ENCODE data around the gene RBM38. TPM values are rescaled to one million over a fixed set of nuclear protein-coding genes. Genes with fewer than 3 reads are reported as not detected.
A peak's percentile ranks its signal among the peaks of the same experiment; 100 is the strongest.

The RBM38 gene
- total RNA-seq, 1 experiment from 2014 or later = 56.5 TPM

DNA sequence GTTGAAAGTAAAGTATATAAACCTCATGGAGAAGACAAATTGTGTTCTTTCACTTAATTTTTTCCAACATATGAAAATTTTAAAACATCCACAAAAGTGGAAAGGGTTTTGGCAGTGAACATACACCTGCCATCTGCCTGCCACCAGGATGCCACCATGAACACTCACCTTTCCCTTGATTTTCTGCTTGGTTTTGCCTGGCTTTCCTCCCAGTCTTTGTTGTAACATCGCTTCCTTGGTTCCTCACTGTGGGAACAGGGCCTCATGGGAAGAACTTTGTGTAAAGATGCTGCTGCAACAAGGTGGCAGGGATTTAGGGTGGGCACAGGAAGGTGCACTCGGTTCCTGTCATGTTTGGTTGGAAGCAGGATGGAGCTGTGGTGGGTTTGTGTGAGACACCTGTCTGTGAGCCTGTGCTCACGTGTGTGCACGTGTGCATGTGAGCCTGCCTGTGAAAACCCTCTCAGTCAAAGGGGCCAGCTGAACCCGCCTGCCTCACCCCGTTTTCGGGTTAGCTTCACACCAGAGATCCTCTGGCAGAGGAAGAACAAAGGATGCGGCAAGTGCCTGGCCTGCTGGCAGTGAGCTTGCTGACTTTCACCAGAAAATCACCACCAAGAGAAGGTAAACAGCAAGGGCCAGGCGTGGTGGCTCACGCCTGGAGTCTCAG, 11.0 kb upstream of the RBM38 start:
- CTCF ChIA-PET = no interaction called here
- no TSS peak for BruUV-seq (replicated peaks)
- H2AFZ ChIP-seq (ENCODE audit: low read length) = no peak overlapping the region

DNA sequence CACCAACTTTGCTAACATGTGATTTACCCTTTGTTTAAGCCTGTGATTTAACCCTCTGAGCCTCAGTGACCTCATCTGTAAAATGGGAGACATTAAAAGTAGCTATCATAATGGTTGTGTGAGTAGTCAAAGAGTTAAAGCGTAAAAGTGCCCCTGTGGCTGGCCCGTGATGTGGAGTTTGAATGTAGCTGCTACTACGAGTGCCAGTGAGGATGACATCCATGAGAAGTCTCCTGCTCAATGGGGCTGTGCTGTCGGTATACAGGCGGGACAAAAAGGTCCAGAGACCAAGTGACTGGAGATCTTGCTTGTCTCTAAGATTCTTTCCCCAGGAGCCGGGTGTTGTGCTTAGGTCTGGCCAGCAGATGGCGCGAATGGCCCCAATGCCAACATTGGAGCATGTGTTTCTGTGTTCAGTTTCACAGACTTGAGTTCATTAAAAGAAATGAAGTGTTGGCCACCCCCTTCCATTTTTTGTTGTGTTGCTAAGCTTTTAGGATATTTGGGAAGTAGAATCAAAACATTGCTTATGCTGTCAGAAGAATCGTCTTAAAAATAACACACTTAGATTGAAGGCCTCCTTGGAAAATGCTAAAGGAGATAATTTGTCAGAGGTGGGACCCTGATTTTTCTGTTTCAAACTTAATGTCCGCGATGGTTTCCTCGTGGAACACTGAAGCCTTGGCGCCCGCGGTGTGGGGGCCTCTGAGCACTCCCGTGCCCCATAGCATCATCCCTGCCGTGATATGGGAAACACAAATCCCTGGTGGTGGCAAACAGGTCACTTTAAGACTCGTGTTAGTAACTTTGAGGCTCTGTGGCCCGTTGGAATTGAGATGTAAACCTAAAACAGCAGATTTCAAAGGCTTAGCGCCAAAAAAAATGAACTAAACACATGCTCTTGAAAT, 9.3 kb upstream of the RBM38 start:
- Histone ChIP-seq H3K36me3 (ENCODE audit: low read depth, low read length) (peaks cover 20% of the 10 kb centered on the region), H3K27me3 (ENCODE audit: low read length) (no peaks in the 10 kb centered on the region), H3K4me1 (ENCODE audit: insufficient read depth, low read length) (no peaks in the 10 kb centered on the region), H3K9ac (ENCODE audit: low read length) (no peak overlapping the region), H3K27ac (ENCODE audit: low read length) (no peak overlapping the region), H4K20me1 (ENCODE audit: low read length) (no peaks in the 10 kb centered on the region), H2AFZ (ENCODE audit: low read length) (no peak overlapping the region), H3K9me3 (ENCODE audit: low read length) (no peaks in the 10 kb centered on the region), H3K9me2 (replicated peaks; ENCODE audit: low read length) (no peaks in the 10 kb centered on the region), H3K79me2 (ENCODE audit: low read length) (no peaks in the 10 kb centered on the region), H3K4me3 (ENCODE audit: low read length) (no peak overlapping the region), H3K4me2 (ENCODE audit: low read length) (no peak overlapping the region), H3F3A (ENCODE audit: low read length, unreplicated experiment) (no peaks in the 10 kb centered on the region)
- CTCF ChIA-PET = interaction anchor here (0.6 kb wide), 1 partner anchor 16 kb away, joined by 3 read pairs; no protein-coding TSS in a partner anchor
- BruUV-seq (replicated peaks) = no TSS peak
- POLR2A ChIA-PET (ENCODE audit: unreplicated experiment) = no interaction called here
- intact Hi-C loops (cut with micrococcal nuclease) = loop anchor here (1.0 to 5.0 kb wide), 2 partner anchors 113 to 210 kb away; no protein-coding TSS in a partner anchor
- TF ChIP-seq EZH2phosphoT487 (IDR thresholded peaks at IDR 0.05; ENCODE audit: borderline replicate concordance, low read length) = no peak
- TF ChIP-seq, protein P1, sequence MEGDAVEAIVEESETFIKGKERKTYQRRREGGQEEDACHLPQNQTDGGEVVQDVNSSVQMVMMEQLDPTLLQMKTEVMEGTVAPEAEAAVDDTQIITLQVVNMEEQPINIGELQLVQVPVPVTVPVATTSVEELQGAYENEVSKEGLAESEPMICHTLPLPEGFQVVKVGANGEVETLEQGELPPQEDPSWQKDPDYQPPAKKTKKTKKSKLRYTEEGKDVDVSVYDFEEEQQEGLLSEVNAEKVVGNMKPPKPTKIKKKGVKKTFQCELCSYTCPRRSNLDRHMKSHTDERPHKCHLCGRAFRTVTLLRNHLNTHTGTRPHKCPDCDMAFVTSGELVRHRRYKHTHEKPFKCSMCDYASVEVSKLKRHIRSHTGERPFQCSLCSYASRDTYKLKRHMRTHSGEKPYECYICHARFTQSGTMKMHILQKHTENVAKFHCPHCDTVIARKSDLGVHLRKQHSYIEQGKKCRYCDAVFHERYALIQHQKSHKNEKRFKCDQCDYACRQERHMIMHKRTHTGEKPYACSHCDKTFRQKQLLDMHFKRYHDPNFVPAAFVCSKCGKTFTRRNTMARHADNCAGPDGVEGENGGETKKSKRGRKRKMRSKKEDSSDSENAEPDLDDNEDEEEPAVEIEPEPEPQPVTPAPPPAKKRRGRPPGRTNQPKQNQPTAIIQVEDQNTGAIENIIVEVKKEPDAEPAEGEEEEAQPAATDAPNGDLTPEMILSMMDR (conservative IDR thresholded peaks at IDR 0.05; ENCODE audit: low read depth, low read length) = peak; percentile 99
- peak; percentile 78 for ATAC-seq
- DNase-seq = peak; percentile 95

More for the DNA sequence above, 11.0 kb upstream of the RBM38 start:
- no peaks in the 10 kb centered on the region for H3K79me2 ChIP-seq (ENCODE audit: low read length)
- ATAC-seq (no peak), DNase-seq (no peak)
- no peaks in the 10 kb centered on the region for H3K4me1 ChIP-seq (ENCODE audit: insufficient read depth, low read length)
- H3K9me3 ChIP-seq (ENCODE audit: low read length) = no peaks in the 10 kb centered on the region
- no peak overlapping the region for H3K9ac ChIP-seq (ENCODE audit: low read length)
- H3K4me2 ChIP-seq (ENCODE audit: low read length) = no peak overlapping the region
- TF ChIP-seq EZH2 (IDR thresholded peaks at IDR 0.05; ENCODE audit: low read length, unreplicated experiment) (no peak), EZH2phosphoT487 (IDR thresholded peaks at IDR 0.05; ENCODE audit: borderline replicate concordance, low read length) (no peak)
- TF ChIP-seq, protein P1 (conservative IDR thresholded peaks at IDR 0.05; ENCODE audit: low read depth, low read length) = no peak
- H4K20me1 ChIP-seq (ENCODE audit: low read length) = no peaks in the 10 kb centered on the region
- H3K4me3 ChIP-seq (ENCODE audit: low read length) = no peak overlapping the region
- no peaks in the 10 kb centered on the region for H3F3A ChIP-seq (ENCODE audit: low read length, unreplicated experiment)
- H3K36me3 ChIP-seq (ENCODE audit: low read depth, low read length) = peaks cover 33% of the 10 kb centered on the region
- POLR2A ChIA-PET (ENCODE audit: unreplicated experiment) = no interaction called here
- no peak overlapping the region for H3K27ac ChIP-seq (ENCODE audit: low read length)
- intact Hi-C loops (cut with micrococcal nuclease) = loop anchor here (5.0 kb wide), 1 partner anchor 212 kb away; no protein-coding TSS in a partner anchor
- no peaks in the 10 kb centered on the region for H3K27me3 ChIP-seq (ENCODE audit: low read length)
- no peaks in the 10 kb centered on the region for H3K9me2 ChIP-seq (replicated peaks; ENCODE audit: low read length)

Measured in PC-3 (cell line).